HL-60 (cell line): Measurements from ENCODE around the gene MYO3B.

Experiments used
- GABPA ChIP-seq: IDR thresholded peaks from 2 replicates; pipeline ENCODE4 v1.6.1; 2012; ENCODE audit warnings: low read depth
- POLR2AphosphoS5 ChIP-seq: IDR thresholded peaks from 2 replicates; pipeline ENCODE4 v1.6.1; 2012; ENCODE audit warnings: low read depth
- TF ChIP-seq, protein P1 (sequence below): IDR thresholded peaks from one replicate; pipeline ENCODE4 v1.5.1; 2011; ENCODE audit warnings: low read length, control low read depth, inconsistent platforms; ENCODE audit not compliant: insufficient read depth
- TF ChIP-seq, protein P2 (sequence below): IDR thresholded peaks from 2 replicates; pipeline ENCODE4 v1.6.1; 2012; ENCODE audit warnings: low read depth; ENCODE audit not compliant: insufficient replicate concordance

DNA sequence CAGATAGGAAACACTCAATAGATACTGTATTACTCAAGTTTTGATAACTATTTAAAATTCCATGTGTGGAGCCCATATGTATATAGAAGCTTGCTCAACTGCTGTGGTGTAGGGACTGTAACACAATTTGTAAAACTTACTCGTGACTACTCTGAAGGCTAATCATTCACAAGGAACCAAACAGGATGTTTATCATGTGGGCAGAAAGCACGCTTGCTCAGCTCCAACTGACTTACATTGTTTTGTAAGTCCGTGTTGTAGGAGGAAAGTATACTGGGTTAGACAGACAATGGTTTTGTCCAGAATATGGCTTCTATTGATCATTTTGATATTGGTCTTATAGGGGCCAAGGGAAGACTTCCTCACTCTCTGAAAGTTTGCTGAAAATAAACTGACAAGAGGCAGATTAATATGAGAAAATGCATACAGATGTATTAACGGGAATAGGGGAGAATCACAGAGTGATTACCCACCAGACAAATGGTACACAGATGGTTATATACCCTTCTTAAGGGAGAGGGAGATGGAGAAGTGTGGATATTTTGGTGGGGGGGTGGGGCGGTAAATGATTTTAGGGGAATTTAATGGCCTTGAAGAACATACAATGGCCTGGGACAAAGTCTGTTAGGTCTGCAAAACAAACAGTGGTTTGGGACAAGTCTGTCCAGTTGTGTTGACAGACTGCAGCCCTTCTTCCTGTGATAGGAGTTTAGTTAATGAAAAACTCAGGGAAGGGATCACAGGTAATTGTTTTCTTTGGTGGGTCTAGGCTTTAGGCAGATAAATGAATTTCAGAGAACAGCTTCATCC is 277.9 kb downstream of the MYO3B start:
- TF ChIP-seq POLR2AphosphoS5 (no peak), GABPA (no peak)
- TF ChIP-seq, protein P1, sequence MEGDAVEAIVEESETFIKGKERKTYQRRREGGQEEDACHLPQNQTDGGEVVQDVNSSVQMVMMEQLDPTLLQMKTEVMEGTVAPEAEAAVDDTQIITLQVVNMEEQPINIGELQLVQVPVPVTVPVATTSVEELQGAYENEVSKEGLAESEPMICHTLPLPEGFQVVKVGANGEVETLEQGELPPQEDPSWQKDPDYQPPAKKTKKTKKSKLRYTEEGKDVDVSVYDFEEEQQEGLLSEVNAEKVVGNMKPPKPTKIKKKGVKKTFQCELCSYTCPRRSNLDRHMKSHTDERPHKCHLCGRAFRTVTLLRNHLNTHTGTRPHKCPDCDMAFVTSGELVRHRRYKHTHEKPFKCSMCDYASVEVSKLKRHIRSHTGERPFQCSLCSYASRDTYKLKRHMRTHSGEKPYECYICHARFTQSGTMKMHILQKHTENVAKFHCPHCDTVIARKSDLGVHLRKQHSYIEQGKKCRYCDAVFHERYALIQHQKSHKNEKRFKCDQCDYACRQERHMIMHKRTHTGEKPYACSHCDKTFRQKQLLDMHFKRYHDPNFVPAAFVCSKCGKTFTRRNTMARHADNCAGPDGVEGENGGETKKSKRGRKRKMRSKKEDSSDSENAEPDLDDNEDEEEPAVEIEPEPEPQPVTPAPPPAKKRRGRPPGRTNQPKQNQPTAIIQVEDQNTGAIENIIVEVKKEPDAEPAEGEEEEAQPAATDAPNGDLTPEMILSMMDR, result no peak
- TF ChIP-seq, protein P2, sequence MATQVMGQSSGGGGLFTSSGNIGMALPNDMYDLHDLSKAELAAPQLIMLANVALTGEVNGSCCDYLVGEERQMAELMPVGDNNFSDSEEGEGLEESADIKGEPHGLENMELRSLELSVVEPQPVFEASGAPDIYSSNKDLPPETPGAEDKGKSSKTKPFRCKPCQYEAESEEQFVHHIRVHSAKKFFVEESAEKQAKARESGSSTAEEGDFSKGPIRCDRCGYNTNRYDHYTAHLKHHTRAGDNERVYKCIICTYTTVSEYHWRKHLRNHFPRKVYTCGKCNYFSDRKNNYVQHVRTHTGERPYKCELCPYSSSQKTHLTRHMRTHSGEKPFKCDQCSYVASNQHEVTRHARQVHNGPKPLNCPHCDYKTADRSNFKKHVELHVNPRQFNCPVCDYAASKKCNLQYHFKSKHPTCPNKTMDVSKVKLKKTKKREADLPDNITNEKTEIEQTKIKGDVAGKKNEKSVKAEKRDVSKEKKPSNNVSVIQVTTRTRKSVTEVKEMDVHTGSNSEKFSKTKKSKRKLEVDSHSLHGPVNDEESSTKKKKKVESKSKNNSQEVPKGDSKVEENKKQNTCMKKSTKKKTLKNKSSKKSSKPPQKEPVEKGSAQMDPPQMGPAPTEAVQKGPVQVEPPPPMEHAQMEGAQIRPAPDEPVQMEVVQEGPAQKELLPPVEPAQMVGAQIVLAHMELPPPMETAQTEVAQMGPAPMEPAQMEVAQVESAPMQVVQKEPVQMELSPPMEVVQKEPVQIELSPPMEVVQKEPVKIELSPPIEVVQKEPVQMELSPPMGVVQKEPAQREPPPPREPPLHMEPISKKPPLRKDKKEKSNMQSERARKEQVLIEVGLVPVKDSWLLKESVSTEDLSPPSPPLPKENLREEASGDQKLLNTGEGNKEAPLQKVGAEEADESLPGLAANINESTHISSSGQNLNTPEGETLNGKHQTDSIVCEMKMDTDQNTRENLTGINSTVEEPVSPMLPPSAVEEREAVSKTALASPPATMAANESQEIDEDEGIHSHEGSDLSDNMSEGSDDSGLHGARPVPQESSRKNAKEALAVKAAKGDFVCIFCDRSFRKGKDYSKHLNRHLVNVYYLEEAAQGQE, result no peak
